ENCODE results near the gene PRR14.

Gene PRR14

DNA sequence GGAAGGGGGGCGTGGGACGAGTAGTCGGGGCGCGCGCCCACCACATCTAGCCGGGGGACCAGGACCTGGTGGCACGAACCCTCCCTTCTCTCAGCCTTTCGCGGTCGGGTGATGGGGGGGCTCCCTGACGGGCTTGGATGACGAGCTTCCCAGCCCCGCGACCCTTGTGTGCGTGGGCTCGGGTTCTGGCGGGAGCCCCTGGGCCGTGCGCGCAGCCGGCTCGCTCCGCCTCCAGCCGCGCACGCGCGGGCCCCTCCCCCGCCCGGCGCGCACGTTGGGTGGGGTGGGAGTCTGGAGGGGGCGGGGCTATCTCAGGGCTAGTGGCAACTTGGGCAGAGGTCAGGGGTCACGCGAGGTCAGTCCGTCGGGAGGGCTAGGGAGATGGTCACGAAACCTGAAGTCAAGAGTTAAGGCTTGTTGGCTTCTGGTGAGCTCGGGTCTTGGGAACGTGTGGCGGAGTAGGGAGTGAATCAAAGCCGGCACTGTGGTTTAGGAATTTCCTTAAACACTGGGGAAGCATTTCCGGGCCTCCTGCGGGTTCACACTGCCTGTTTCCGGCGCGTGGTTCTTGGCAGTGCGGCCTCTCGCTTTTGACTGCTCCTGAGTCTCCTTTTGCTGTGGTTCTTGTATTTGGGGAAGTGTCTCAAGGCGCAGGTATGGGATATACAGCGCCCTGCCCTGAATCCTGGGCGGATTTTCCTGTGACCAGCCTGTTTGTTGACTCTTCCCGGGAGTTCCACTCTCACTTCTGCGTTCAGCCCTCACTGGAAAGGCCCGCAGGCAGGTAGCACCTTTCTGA lies 48.3 kb downstream of the PRR14 start, which contains the start of gene SRCAP (continued):
- TF ChIP-seq ZNF148 (tag by site-specific recombination; IDR thresholded peaks at IDR 0.05; ENCODE audit: borderline replicate concordance) (no peak), SCRT2 (tag by site-specific recombination; IDR thresholded peaks at IDR 0.05) (no peak), ZNF561 (tag by site-specific recombination; IDR thresholded peaks at IDR 0.05; ENCODE audit: borderline replicate concordance) (peak; percentile 78; the same call in 1 of the 2 replicates), ZNF776 (tag by site-specific recombination; IDR thresholded peaks at IDR 0.05; ENCODE audit: borderline replicate concordance) (no peak), PRDM1 (tag by site-specific recombination; IDR thresholded peaks at IDR 0.05) (peak; percentile 75; the same call in 1 of the 2 replicates), BCL11A (tag by site-specific recombination; IDR thresholded peaks at IDR 0.05; ENCODE audit: low read depth) (peak; percentile 100), MZF1 (tag by site-specific recombination; IDR thresholded peaks at IDR 0.05; ENCODE audit: borderline replicate concordance) (0 out of 2 replicates have a peak, but pooled peaks have one; percentile 11), SALL2 (tag by site-specific recombination; IDR thresholded peaks at IDR 0.05; ENCODE audit: borderline replicate concordance) (no peak), ZFP41 (tag by site-specific recombination; IDR thresholded peaks at IDR 0.05; ENCODE audit: borderline replicate concordance) (no peak; the same call in 1 of the 2 replicates), KLF10 (tag by site-specific recombination; IDR thresholded peaks at IDR 0.05) (peak; percentile 69), PRDM4 (tag by site-specific recombination; IDR thresholded peaks at IDR 0.05) (peak; percentile 27), ZNF416 (tag by site-specific recombination; IDR thresholded peaks at IDR 0.05) (no peak), ZBTB7A (tag by site-specific recombination; IDR thresholded peaks at IDR 0.05; ENCODE audit: low read depth) (peak; percentile 99), KLF7 (tag by site-specific recombination; IDR thresholded peaks at IDR 0.05; ENCODE audit: borderline replicate concordance) (peak; percentile 70; the same call in 1 of the 2 replicates), ZNF23 (tag by site-specific recombination; IDR thresholded peaks at IDR 0.05; ENCODE audit: borderline replicate concordance) (peak; percentile 70; the same call in 1 of the 2 replicates), ZNF473 (tag by site-specific recombination; IDR thresholded peaks at IDR 0.05) (no peak), ZNF529 (tag by site-specific recombination; IDR thresholded peaks at IDR 0.05; ENCODE audit: insufficient replicate concordance) (no peak), ZNF610 (tag by site-specific recombination; IDR thresholded peaks at IDR 0.05; ENCODE audit: borderline replicate concordance) (no peak), GLI2 (tag by site-specific recombination; IDR thresholded peaks at IDR 0.05; ENCODE audit: borderline replicate concordance, low read depth) (no peak), ZSCAN16 (tag by site-specific recombination; IDR thresholded peaks at IDR 0.05) (0 out of 2 replicates have a peak, but pooled peaks have one; percentile 2), ZNF843 (tag by site-specific recombination; IDR thresholded peaks at IDR 0.05) (no peak), REPIN1 (tag by site-specific recombination; IDR thresholded peaks at IDR 0.05; ENCODE audit: low read depth) (peak; percentile 84; the same call in 1 of the 2 replicates), ZNF335 (tag by site-specific recombination; conservative IDR thresholded peaks at IDR 0.05) (peak; percentile 89)
- TF ChIP-seq, protein P1, sequence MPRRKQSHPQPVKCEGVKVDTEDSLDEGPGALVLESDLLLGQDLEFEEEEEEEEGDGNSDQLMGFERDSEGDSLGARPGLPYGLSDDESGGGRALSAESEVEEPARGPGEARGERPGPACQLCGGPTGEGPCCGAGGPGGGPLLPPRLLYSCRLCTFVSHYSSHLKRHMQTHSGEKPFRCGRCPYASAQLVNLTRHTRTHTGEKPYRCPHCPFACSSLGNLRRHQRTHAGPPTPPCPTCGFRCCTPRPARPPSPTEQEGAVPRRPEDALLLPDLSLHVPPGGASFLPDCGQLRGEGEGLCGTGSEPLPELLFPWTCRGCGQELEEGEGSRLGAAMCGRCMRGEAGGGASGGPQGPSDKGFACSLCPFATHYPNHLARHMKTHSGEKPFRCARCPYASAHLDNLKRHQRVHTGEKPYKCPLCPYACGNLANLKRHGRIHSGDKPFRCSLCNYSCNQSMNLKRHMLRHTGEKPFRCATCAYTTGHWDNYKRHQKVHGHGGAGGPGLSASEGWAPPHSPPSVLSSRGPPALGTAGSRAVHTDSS (tag by site-specific recombination; IDR thresholded peaks at IDR 0.05): peak; percentile 5
- TF ChIP-seq, protein P2, sequence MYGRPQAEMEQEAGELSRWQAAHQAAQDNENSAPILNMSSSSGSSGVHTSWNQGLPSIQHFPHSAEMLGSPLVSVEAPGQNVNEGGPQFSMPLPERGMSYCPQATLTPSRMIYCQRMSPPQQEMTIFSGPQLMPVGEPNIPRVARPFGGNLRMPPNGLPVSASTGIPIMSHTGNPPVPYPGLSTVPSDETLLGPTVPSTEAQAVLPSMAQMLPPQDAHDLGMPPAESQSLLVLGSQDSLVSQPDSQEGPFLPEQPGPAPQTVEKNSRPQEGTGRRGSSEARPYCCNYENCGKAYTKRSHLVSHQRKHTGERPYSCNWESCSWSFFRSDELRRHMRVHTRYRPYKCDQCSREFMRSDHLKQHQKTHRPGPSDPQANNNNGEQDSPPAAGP (tag by site-specific recombination; IDR thresholded peaks at IDR 0.05): peak; percentile 14; the same call in 1 of the 2 replicates
- TF ChIP-seq, protein P3, sequence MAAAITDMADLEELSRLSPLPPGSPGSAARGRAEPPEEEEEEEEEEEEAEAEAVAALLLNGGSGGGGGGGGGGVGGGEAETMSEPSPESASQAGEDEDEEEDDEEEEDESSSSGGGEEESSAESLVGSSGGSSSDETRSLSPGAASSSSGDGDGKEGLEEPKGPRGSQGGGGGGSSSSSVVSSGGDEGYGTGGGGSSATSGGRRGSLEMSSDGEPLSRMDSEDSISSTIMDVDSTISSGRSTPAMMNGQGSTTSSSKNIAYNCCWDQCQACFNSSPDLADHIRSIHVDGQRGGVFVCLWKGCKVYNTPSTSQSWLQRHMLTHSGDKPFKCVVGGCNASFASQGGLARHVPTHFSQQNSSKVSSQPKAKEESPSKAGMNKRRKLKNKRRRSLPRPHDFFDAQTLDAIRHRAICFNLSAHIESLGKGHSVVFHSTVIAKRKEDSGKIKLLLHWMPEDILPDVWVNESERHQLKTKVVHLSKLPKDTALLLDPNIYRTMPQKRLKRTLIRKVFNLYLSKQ (tag by site-specific recombination; IDR thresholded peaks at IDR 0.05; ENCODE audit: borderline replicate concordance): no peak
- TF ChIP-seq, protein P4, sequence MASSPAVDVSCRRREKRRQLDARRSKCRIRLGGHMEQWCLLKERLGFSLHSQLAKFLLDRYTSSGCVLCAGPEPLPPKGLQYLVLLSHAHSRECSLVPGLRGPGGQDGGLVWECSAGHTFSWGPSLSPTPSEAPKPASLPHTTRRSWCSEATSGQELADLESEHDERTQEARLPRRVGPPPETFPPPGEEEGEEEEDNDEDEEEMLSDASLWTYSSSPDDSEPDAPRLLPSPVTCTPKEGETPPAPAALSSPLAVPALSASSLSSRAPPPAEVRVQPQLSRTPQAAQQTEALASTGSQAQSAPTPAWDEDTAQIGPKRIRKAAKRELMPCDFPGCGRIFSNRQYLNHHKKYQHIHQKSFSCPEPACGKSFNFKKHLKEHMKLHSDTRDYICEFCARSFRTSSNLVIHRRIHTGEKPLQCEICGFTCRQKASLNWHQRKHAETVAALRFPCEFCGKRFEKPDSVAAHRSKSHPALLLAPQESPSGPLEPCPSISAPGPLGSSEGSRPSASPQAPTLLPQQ (tag by site-specific recombination; IDR thresholded peaks at IDR 0.05): peak; percentile 19
